GM12864 (cell line): ENCODE results near the gene ERI2.

Experiments used
- DNase-seq: peaks from one replicate; pipeline ENCODE4 v3.0.0-alpha.2; 2011; ENCODE audit warnings: low read depth
- H3K4me3 ChIP-seq: 2 replicates; pipeline ENCODE4 v1.5.1; 2011; ENCODE audit warnings: mild to moderate bottlenecking, low read depth, low read length, control low read depth
- TF ChIP-seq, protein P1 (sequence below): IDR thresholded peaks from 2 replicates; pipeline ENCODE4 v1.5.1; 2011; ENCODE audit warnings: low read depth, mild to moderate bottlenecking, moderate library complexity, low read length, control low read depth, inconsistent platforms; ENCODE audit errors: missing control alignments

ERI2 gene

DNA sequence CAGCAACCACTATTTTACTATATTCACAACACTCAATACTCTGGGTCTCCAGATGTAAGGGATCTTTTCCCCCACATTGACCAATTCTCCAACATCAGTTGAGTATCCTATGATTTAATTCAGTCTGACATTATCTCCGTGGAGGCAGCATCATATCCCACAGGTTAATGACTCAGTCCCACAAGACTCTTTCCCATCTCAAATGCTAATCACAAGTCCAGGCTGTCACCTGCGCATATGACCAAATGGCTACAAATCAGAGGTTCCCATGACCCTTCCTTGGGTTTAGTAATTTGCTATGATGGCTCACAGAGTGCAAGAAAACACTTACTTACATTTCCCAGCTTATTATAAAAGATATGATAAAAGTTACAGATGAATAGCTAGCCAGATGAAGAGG lies 23.8 kb downstream of the ERI2 start:
- H3K4me3 ChIP-seq: no peak overlapping the region
- TF ChIP-seq, protein P1, sequence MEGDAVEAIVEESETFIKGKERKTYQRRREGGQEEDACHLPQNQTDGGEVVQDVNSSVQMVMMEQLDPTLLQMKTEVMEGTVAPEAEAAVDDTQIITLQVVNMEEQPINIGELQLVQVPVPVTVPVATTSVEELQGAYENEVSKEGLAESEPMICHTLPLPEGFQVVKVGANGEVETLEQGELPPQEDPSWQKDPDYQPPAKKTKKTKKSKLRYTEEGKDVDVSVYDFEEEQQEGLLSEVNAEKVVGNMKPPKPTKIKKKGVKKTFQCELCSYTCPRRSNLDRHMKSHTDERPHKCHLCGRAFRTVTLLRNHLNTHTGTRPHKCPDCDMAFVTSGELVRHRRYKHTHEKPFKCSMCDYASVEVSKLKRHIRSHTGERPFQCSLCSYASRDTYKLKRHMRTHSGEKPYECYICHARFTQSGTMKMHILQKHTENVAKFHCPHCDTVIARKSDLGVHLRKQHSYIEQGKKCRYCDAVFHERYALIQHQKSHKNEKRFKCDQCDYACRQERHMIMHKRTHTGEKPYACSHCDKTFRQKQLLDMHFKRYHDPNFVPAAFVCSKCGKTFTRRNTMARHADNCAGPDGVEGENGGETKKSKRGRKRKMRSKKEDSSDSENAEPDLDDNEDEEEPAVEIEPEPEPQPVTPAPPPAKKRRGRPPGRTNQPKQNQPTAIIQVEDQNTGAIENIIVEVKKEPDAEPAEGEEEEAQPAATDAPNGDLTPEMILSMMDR: no peak
- DNase-seq: no peak

DNA sequence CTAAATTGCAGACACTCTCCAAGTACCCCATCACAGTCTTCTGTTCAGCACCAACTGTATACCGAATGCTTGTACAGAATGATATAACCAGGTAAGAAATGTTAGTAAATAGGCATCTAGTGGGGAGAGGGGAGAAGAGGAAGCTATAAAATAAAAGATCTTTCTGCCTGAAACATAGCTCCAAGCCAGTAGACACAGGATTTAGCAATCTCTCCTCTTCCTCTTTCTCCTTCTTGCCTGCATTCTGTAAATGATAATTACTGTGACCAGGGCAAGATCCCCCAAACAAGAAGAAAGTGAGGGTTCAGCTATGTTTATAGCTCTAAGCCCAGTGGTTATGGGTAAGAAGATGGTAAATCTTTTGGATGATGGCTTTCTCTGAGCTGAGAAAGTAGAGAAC lies 24.6 kb downstream of the ERI2 start:
- no peak for DNase-seq
- TF ChIP-seq, protein P1: no peak
- no peak overlapping the region for H3K4me3 ChIP-seq

DNA sequence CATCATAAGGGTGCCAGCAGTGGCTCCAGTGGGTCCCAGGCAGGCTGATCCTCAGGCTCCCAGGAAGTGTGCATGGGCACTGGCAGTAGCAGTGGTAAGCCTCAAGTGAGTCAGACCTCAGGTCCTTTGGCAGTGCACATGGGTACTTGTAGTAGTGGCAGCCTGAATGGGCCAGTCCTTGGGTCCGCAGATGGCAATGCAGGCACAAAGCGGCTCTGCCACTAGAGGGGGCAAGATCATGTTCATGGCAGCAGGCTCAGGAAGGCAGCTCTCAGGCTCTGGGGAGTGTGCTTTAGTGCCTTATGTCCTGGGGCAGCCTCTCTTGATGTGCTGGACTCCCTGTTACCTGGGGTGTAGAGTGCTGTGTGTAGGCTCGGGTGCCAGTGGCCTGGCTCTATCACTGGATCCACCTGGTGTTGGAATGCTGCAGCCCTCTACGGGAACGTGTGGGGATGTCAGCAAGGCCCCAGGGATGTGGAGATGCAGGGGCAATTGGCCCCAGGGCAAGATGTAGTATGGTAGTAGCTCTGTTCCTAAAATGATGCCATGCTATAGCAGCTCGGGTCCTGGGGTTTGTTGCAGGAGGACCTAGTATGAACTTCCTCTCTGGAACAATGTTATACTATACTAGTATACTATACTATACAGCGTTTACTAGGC lies 31.4 kb downstream of the ERI2 start:
- TF ChIP-seq, protein P1: peak; percentile 99
- DNase-seq: peak; percentile 18
- H3K4me3 ChIP-seq: no peak overlapping the region

DNA sequence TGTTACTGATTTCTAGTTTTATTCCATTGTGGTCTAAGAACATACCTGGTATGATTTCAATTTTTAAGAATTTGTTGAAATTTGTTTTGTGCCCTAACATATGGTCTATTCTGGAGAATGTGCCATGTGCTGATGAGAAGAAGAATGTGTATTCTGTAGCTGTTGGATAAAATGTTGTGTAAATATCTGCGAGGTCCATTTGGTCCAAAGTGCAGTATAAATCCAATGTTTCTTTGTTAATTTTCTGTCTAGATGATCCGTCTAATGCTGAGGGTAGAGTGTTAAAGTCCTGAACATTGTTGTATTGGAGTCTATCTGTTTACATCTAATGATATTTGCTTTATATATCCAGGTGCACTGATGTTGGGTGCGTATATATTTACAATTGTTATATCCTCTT lies 32.6 kb downstream of the ERI2 start:
- DNase-seq: no peak
- no peak overlapping the region for H3K4me3 ChIP-seq
- TF ChIP-seq, protein P1: no peak

DNA sequence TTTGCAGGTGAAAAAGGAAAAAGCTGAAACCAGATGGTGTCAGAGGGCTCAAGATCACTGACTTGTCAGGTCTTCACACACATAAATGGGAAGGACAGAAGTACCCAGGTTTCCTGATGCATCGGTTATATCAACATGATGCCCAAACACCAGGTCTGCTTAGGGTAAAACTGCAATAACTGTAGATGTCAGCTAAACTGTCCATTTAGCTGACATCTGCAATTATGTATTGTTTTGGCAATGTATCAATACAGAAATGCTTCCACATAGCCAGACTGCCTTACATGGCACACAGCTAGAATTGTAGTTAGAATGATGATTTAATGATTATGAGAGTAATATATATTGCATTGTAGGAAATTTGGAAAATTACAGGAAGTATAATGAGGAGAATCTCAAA lies 37.5 kb downstream of the ERI2 start:
- TF ChIP-seq, protein P1: no peak
- DNase-seq: no peak
- no peak overlapping the region for H3K4me3 ChIP-seq

DNA sequence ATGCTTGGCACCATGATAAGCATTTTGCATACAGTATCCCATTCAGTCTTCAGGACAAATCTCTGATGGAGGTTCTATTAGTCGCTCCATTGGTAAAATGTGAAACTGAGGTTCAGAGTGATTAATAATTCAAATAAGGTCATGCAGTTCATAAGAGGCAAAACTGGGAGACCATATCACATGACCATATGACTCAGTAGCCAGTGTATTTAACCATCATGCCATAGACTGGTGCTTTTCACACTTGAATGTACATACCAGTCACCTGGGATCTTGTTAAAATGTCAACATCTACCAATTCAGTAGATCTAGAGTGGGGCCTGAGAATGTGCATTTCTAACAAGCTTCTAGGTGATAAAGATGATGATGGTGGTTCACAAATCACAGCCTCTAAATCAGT lies 38.2 kb downstream of the ERI2 start:
- no peak overlapping the region for H3K4me3 ChIP-seq
- DNase-seq: no peak
- TF ChIP-seq, protein P1: no peak

DNA sequence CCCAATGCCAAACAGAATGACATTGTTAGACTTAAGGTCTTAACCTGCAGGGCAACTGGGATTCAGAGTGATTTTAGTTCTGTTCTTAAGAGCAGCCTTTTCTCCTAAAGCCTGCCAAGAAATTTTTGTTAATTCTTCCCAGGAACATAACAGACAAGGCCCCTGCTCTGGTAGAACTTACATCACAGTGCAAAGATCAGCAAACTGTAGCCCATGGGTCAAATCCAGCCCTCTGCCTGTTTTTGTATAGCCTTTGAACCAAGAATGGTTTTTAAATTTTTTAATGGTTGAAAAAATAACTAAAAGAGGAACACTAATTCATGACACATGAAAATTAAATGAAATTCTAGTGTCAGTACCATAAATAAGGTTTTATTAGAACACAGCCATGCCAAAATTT lies 38.7 kb downstream of the ERI2 start:
- H3K4me3 ChIP-seq: no peak overlapping the region
- no peak for DNase-seq
- TF ChIP-seq, protein P1: no peak
